Non-pigmented ciliary epithelial cell (primary cell): ENCODE data around the gene CYP2W1.
"Not testable (repeated sequence)": the region's sequence is repeated elsewhere in the genome, so short reads cannot be mapped to it uniquely, and the experiment has no call there.

Experiments used
- DNase-seq: peaks from one replicate; pipeline ENCODE4 v3.0.0-alpha.2; 2010; ENCODE audit warnings: low read depth

The CYP2W1 gene

DNA sequence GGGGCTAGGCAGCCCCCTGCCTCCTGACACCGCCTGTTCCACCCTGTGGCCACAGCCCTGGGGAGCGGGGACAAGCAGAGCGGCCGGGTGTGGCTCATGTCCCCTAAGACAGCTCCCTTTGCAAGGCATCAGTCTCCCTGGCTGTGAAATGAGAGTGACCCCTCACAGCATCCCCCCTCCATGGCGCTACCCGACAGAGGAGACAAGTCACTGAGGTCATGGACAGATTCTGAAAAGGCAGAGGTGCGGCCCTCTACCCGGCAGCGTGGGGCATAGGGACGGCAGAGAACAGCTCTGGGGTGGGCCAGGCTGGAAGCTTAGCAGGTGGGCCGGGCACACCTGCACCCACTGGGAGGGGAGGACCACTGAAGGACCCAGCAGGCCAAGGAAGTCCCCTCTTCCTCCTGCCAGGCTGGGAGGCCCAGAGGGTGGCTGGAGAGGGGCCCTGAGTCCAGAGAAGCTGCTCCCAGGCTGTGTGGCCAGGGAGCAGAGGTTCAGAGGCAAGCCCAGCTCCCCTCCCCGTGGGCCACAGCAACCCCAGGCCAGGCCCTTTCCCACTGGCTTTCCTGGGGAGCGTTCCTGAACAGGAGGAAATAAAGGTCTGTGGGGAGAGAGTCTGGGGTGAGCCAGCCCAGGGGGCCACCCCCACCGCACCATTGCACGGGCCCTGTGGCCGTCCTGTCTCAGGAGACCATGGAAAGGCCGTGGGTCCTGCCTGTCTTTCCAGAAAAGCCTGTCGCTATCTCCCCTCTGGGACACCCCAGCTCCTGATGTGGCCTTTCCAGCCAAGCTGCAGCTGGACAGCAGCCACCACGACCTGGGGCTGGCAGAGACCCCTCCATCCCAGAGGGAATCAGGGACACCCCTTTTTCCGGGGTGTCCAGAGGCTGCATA lies 30.2 kb upstream of the CYP2W1 start:
- DNase-seq, result no peak

DNA sequence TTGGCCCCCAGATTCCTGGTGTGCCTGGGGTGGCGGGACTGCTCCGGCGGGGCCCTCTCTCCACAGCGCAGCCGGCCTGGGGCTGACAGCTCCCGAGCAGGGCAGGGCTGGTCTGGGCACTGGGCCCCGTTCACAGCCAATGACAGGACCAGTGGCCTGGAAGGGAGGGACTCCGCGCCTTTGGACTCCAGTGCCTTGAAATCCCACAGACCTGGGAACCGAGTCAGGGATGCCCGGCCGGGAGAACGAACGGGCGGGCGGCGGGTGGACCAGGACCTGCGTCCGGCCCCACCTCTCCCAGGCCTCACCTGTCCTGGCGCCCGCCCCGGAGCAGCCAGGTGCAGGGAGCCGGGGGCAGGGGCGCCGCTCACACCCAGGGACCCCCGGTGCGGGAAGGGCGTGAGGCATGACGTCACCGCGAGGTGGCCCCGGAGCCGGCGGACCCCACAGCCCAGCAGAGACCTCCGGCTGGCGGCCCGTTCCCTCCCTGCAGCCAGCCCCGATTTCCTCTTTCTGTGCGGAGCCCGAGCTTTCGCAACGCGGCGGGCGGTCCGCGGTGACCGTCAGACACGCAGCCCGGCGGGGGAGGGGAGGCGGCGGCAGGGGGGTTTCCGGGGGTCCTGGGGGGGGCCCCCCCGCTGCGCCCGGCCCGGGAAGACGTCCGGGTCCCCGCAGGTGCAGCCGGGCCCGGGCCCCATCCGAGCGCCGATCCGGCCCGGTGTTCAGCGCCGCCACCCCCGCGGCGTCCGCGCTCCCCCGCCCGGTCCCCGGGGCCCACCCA lies 29.2 kb upstream of the CYP2W1 start:
- DNase-seq, result no peak

DNA sequence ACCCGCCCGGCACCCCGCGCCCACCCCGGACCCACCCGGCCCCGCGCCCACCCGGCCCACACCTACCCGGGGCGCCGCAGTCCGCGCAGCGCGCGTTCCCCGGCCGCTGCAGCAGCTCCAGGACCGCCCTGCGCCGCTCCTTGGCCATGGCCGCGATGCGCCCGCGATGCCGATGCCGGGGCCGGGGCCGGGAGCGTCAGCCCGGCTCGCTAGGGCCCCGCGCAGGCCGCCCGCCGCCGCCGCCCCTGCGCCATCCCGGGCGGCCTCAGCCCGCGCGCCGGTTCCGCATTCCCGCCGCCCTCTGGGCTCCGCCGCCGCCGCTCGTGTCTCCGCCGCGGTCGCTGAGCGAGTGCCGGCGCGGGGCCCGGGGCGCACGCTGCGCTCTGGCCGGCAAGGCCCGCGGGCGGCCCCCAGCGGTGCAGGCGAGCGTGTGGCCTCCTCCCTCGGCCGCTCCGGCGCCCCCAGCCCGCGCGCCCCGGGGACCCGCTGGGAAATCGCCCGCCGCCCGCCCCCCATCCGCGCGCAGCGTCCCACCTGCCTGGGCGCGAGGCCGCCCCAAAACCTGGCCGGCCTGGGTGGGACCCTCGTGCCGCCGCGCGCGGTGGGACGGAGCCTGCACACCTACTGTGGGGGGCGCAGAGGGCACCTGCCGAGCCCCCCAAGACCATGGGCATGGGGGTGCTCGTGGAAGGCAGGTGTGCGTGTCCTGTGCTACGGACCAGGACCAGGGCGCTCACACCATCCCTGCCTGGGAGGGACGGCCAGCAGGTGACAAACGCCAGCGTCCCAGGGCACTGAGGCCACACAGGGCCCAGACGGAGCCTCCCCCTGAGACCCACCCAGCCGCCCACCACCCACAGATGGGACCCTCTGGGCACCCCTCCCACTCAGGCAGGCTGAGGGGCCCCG lies 28.4 kb upstream of the CYP2W1 start, which contains the start of gene ADAP1:
Gene ADAP1 (minus strand): TSS at position 351 of the 909 bp plus-strand sequence. CDS start 203 bp downstream, at position 148.
- no peak for DNase-seq

DNA sequence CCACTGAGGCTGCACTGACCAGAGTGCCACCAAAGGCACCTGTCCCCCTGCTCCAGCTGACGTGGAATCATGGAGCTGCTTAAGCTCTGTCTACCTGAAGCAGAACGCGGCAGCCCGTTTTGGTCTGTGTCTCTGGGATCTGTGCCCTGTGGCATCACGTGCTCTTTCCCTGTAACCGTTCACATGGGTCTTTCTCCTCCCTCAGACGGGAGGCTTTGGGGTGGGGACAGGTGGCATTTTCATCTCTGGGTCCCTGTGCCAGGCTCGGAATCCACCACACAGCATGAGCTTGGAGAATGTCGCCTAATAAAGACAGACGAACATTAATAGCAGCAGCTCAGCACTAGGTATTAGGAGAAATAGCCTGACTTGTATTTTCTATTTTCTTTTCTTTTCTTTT lies 26.9 kb upstream of the CYP2W1 start:
- no peak for DNase-seq

DNA sequence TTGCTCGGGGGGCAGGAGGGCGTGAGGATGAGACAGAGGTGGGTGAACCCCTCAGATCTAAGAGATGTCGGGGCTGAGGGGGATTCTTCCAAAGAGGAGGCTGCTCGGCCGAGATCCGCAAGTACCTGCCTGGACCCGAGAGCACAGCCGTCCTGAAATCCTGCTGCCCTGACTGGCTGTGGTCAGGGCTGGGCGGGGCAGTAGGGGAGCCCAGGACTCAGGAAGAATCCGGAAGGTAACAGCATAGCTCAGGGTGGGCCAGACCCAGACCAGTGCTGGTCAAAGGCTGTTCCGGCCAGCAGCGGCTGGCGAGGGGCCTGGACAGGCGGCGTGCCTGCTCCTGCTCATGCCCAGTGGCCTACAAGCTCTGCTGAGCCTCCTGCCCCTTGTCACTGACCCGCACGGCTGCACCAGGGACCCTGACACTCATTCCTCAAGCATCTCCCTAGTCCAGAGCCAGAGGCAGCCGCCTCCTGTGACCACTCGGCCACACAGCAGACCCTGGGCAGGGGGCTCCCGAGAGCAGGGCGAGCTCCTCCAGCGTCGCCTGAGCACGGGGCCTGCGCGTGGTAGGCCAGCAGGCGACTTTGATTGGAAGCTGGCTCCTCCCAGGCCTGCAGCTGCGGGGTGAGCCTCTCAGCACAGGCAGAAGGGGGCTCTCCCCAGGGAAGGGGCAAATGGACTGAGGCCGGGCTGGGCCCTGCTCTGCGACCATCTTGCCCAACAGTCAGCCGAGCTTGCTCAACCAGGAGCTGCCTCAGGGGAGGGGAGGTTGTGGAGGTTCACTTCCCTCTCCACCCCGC lies 25.4 kb upstream of the CYP2W1 start:
- no peak for DNase-seq

DNA sequence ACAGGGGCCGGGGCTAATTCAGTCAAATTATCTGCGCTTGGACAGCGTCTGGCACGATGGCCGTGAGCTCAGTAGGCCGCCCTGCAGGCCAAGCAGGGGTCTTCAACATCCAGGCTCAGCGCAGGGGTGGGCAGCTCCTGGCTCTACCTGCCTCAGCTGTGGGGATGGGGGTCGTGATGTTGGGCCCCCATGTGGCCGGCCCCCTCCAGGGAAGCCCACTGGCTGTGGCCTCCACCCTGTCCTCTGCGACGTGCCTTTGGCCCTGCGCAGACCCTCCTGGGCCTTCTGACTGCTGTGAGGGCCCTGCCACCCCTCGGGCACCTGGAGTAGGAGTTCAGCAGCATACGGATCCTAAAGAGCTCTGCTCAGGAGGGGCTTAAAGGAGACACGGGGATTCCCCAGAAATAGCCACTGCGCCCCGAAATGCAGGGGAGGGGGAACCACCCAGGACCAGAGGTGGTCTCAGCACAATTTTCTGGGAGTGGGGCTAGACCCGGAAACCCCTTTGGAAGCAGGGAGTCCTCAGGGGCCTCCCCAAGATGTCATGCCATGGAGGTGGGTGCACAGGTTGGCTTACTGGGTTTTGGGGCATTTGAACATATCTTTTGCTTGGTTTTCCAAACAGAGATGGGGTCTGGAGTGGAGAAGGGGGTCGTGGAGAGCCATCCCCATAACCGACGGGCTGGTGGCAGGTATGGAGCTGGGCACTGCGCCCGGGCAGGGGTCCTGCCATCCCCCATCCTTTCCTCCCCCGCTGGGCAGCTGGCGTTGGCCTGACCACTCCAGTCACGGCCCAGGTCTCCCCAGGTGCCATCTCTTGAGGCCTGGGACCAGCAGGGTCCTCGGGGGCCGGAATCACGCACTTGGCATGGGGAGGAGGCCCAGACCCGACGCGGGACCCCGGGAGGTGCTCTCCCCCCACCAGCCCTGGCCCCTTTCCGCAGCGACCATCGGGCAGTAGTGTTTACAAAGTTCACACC lies 24.5 kb upstream of the CYP2W1 start:
- DNase-seq, result no peak

DNA sequence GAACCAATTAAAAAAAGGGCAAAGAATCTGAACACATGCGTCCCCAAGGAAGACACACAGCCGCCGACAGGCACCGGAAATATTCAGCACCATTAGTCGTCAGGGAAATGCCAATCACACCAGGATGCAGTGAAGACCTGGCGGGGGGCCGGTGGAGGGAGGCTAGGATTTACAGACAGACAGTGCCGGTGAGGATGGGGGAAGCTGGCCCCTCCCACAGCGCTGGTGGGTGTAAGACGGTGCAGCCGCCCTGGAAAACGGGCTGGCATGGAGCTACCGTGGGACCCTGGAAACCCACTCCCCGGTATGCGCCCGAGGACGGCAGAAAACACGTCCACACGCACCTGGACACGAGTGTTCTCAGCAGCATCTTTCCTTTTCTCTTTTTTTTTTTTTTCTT lies 23.7 kb upstream of the CYP2W1 start:
- no peak for DNase-seq

DNA sequence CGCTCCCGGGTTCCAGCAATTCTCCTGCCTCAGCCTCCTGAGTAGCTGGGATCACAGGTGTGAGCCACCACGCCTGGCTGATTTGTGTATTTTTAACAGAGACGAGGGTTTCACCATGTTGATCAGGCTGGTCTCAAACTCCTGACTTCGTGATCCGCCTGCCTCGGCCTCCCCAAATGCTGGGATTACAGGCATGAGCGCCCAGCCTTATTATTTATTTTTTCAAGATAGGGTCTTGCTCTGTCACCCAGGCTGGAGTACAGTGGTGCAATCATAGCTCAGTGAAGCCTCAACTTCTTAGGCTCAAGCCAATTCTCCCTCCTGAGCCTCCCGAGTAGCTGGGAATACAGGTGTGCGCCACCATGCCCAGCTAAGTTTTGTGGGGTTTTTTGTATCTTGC lies 23.2 kb upstream of the CYP2W1 start:
- not testable (repeated sequence) for DNase-seq

DNA sequence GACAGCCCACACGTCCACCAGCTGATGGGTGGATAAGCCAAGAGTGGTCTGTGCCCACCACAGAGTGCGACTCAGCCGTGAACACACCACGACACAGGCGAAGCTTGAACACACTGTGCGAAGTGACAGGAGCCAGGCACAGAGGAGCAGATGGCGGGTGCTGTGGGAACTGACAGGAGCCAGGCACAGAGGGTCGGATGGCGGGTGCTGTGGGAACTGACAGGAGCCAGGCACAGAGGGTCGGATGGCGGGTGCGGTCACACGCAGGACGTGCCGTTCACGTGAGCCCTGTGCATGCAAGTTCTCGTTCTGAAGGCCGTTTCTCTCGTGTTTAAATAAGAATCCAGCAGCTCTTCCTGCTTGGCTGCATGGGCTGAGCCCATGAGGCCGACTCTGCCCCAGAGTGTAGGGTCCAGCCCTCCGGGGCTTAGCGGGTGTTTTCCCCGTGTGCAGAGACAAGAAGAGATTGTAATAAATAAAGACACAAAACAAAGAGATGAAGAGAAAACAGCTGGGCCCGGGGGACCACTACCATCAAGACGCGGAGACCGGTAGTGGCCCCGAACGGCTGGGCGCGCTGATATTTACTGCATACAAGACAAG lies 22.6 kb upstream of the CYP2W1 start:
- DNase-seq, result no peak

DNA sequence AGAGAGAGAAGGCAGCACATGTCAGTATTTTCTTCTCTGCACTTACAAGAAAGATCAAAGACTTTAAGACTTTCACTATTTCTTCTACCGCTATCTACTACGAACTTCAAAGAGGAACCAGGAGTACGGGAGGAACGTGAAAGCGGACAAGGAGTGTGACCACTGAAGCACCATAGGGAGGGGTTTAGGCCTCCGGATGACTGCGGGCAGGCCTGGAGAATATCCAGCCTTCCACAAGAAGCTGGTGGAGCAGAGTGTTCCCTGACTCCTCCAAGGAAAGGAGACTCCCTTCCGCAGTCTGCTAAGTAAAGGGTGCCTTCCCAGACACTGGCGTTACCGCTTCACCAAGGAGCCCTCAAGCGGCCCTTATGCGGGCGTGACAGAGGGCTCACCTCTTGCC lies 22.0 kb upstream of the CYP2W1 start:
- DNase-seq, result not testable (repeated sequence)

DNA sequence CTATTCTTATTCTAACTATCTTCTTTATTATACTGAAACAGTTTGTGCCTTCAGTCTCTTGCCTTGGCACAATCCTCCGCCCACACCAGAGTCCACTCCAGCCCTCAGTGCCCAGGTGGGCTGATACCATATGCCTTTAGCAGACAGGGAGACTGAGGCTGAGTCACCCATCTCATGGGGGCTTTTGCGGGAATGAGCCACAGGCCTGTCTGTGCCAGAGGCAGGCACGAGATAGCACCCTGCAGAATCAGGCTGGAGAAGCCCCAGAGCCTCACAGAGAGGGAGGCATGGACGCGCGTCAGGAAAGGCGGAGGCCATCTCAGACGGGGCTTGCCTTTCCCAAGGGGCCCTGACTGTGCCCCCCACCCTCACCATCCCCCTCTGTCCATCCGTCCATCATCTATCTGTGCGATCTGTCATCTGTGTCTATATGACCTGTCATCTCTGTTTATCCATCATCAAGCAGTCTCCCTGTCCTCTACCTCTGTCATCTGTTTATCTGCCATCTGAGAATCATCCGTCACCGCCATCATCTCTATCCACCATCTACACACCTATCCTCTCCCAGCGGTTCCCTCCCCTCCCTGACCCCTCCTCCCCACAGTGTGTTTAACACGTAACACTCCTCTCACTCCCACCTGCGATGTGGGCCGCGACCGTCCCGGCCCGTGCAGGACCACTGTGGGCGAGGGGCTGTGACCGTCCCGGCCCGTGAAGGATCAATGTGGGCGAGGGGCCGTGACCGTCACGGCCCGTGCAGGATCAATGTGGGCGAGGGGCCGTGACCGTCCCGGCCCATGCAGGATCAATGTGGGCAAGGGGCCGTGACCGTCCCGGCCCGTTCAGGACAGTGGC lies 21.2 kb upstream of the CYP2W1 start:
- DNase-seq, result no peak

DNA sequence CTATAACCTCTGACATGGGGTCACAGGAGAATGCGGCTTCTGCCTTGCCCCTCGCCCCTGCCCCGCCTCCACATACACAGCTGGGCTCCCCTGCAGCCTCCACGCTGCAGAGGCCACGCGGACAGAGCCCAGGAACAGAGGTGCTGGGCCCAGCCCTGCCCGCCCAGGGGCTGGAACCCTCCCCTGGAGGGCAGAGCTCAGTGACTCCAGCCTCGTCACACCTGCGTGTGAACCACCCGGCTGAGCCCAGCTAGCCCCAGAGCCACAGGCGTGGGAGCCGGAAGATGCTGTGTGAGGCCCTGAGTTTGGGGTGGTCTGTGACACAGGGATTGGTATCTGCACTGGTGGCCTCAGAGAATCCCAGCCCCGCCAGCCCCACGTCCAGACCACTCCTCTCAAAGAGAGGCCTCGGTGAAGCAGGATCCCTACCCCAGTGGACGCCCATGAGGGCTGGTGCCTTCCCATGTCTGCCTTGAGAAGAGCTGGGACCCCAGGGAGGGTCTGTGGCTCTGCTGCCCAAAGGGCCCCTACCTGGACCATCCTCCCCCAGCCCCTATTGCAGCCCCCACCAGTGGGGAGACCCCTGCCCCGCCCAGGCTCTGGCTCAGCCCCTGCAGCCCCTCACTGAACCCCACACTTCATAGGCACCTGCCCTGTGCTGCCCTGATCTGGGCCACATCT lies 20.4 kb upstream of the CYP2W1 start:
- no peak for DNase-seq

DNA sequence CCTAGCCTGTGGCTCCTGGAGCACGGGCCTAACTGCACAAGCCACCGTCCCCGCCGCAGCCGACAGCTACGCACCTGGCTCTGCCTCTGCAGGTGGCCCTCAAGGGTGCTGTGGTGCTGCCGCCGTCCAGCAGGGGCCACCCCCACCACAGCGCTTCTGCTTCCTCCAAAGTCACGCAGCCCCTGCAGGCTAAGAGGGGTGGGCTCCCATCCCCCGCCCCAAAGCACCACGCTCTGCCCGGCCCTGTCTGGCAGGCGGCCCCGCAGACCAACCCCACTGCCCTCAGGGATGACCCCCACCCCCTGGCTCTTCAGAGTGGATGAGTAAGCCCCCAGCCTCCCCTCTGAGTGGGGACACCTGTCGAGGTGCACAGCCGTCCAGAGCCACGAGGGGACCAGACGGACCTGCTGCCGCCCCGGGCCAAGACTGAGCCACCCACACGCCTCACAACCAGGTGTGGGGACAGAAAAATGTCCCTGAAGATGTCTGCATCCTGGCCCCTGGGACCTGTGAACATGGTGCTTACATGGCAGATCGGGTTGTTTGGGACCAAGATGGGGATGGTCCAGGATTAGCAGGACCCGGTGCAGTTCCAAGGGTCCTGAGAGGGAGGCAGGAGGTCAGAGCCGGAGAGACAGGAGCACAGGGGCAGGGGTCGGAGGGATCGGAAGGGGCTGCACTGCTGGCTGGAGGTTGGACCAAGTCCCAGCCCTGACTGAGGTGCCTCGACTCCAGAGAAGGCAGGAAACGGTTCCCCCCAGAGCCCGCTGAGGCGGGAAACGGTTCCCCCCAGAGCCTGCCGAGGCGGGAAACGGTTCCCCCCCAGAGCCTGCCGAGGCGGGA lies 19.5 kb upstream of the CYP2W1 start:
- no peak for DNase-seq

DNA sequence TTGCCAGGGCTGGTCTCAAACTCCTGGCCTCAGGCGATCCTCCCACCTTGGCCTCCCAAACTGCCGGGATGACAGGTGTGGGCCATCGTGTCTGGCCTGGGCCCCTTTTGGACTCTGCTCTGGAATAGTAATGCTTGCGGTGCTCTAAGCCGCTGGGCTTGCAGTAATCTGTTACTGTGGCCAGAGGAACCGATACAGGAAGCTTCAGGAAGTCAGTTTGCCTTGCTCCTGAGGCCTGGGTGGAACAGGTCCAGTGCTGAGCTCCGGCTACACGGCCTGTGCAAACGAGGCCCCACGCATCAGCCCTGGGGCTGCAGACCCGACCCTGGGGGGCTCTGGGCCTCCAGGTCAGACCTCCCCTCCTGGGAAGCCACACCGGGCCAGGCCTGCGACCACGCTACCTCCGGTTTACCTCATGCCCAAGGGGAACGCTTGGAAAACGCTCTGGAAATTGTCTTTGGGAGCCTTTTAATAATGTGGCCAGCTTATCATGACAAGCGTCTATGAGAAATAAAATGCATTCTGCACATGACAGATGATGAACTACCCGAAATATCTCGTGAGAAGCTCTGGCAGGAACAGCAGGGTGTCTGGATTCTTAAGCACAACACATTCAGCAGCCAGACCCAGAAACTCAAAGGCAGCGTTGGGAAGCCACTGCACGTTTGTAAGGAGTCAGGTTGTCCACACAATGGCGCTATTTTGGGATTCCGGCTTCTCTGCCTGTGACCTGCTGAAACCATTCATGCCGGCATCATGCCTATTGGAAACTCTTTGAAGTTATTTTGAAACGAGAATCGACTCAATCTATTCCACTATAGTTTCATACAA lies 18.4 kb upstream of the CYP2W1 start:
- no peak for DNase-seq

DNA sequence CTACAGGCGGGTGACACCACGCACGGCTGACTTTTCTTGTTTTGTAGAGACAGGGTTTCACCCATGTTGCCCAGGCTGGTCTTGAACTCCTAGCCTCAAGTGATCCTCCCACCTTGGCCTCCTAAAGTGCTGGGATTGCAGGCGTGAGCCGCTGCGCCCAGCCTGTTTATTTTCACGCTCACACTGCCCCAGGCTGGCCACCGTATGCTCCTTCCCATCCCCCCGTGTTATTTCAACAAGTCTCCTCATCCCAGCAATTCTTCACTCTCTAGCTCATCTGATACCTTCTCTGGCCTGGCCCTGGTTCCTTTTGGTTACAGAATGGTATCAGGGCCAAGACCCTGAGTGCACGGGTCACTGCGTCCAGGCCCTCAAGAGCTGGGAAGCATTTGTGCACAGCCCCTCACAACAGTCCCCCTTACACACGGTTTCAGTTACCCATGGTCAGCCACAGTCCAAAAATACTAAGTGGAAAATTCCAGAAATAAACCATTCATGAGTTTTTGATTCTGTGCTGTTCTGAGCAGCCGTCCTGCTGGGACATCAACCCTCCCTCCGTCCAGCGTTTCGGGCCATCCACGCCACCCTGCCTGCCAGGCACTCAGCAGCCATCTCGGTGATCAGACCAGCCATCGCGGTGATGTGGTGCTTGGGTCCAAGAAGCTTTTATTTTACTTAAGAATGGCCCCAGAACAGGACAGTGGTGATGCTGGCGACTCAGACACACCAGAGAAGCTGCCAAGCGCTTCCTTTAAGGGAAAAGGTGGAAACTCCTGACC lies 16.5 kb upstream of the CYP2W1 start:
- no peak for DNase-seq
